ENCODE data around the gene MCOLN2.

MCOLN2 gene

GRCh38 chr1:84985365-84985764, 11.5 kb downstream of the MCOLN2 start:
- DNase-seq (ENCODE audit: low spot score), result no peak

- no peak for DNase-seq (ENCODE audit: low spot score)
These were observed 14.5 kb downstream of the MCOLN2 start for GRCh38 chr1:84982395-84982794.

GRCh38 chr1:84975035-84975434, 21.9 kb downstream of the MCOLN2 start:
- DNase-seq (ENCODE audit: low spot score), result no peak

GRCh38 chr1:84973498-84974334, 23.2 kb downstream of the MCOLN2 start:
- DNase-seq (ENCODE audit: low spot score), result no peak

- no peak for DNase-seq (ENCODE audit: low spot score)
These were observed 24.4 kb downstream of the MCOLN2 start for GRCh38 chr1:84972377-84972987.

- no peak for DNase-seq (ENCODE audit: low spot score)
These were observed 25.0 kb downstream of the MCOLN2 start for GRCh38 chr1:84971957-84972356.

GRCh38 chr1:84969489-84970250, 27.2 kb downstream of the MCOLN2 start:
- no peak for DNase-seq (ENCODE audit: low spot score)

- no peak for DNase-seq (ENCODE audit: low spot score)
These were observed 28.0 kb downstream of the MCOLN2 start for GRCh38 chr1:84968865-84969264.

- no peak for DNase-seq (ENCODE audit: low spot score)
These were observed 28.8 kb downstream of the MCOLN2 start for GRCh38 chr1:84968101-84968500.

GRCh38 chr1:84967666-84968065, 29.2 kb downstream of the MCOLN2 start:
- no peak for DNase-seq (ENCODE audit: low spot score)

GRCh38 chr1:84963021-84963420, 33.9 kb downstream of the MCOLN2 start:
- DNase-seq (ENCODE audit: low spot score), result no peak

GRCh38 chr1:84961316-84961715, 35.6 kb downstream of the MCOLN2 start:
- DNase-seq (ENCODE audit: low spot score), result no peak

- DNase-seq (ENCODE audit: low spot score), result no peak
These were observed 36.5 kb downstream of the MCOLN2 start for GRCh38 chr1:84960371-84960770.

- no peak for DNase-seq (ENCODE audit: low spot score)
These were observed 37.6 kb downstream of the MCOLN2 start for GRCh38 chr1:84959294-84959693.

GRCh38 chr1:84957966-84958365, 38.9 kb downstream of the MCOLN2 start:
- DNase-seq (ENCODE audit: low spot score), result no peak

GRCh38 chr1:84956655-84957054, 40.3 kb downstream of the MCOLN2 start:
- DNase-seq (ENCODE audit: low spot score), result no peak

- DNase-seq (ENCODE audit: low spot score), result no peak
These were observed 40.8 kb downstream of the MCOLN2 start for GRCh38 chr1:84956097-84956496.

GRCh38 chr1:84949664-84950063, 47.2 kb downstream of the MCOLN2 start:
- no peak for DNase-seq (ENCODE audit: low spot score)

- no peak for DNase-seq (ENCODE audit: low spot score)
These were observed 49.1 kb downstream of the MCOLN2 start for GRCh38 chr1:84947536-84948410.

GRCh38 chr1:84946631-84947030, 50.3 kb downstream of the MCOLN2 start:
- no peak for DNase-seq (ENCODE audit: low spot score)

GRCh38 chr1:84944767-84945486, 52.0 kb downstream of the MCOLN2 start:
- DNase-seq (ENCODE audit: low spot score), result peak; percentile 89

All from putamen (tissue), 1 donor.